Ecto neural progenitor cell (in vitro differentiated cells): ENCODE data around the gene SORCS2.

Experiments used
- DNase-seq: peaks from one replicate; pipeline ENCODE4 v3.0.0-alpha.2; 2018; ENCODE audit warnings: low spot score

Gene SORCS2

DNA sequence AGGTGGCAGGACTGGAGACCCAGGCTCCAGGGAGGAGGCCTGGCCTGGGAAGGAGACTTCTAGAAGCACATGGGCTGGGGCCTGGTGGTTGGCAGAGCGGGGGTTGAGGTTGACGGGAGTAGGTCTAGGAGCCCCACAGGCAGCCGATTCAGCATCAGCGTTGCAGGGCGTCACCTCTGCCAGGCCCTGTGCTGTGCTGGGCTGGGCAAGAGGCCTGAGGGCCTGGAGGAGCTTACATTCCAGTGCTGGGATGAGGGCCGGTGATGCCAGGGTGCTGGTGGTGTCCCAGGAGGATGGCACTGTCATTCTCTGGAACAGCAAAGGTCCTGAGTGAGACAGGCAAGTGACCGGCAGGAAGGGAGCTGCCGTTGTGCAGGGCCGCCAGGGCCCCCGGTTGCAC is 76.6 kb downstream of the SORCS2 start:
- DNase-seq, result no peak

DNA sequence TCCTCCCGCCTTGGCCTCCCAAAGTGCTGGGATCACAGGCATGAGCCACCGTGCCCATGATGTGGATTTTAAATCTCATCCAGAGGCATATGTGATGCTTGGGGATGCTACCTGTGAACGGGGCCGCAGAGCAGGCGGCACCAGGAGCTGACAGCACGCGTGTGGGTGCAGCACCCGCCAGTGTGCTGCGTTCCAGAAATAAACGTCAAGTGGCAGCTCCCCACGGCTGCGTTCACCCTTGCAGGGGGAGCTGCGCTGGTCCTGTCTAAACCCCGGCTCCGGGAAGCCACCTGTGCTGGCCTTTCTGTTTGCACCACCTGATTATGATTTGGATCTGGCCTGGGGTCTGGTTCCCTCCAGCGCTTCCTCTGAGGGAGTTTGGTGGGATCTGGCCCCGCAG is 77.8 kb downstream of the SORCS2 start:
- DNase-seq, result no peak

DNA sequence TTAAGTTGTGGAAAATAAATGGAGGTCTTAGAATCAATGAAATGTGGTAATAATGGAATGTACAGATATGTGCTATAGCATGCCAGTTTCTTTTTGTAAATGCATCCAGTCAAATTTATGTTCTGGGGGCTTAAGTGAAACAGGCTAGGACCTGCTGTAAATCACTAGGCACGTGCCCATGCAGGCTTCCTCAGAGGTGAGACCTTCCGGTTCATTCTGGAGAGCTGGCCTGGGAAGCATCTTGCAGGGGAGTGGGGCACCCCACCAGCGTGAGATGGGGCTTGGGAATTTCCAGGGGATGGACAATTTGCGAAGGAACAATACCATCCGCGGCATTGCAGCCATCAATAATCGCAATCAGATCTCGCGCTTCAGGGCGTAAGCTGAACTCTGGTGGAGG is 80.1 kb downstream of the SORCS2 start:
- DNase-seq, result no peak

DNA sequence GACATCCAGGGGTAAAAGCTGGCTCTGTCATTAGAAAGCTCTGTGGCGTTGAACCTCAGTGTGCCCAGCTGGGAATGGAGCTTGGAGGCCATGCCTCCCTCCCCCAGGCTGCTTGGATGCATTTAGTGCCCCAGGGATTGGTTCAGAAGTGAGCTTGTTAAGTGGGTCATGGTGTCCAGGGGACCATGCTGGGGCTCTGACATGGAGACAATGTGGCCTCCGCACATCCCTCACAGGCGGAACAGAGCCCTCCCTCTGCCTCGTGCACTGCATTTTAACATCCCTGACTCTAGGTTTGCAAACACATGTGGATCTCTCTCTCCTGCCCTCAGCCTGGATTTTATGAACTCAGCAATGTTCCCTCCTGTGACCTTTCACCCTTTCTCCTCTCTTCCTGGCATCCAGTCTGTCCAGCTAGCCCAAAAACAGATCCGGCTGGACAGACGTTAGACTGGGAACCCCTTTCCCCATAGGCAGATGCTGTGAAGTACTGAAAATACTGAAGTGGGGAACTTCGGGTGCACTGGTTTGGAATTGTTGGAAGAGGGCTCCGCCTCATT is 81.5 kb downstream of the SORCS2 start:
- no peak for DNase-seq

DNA sequence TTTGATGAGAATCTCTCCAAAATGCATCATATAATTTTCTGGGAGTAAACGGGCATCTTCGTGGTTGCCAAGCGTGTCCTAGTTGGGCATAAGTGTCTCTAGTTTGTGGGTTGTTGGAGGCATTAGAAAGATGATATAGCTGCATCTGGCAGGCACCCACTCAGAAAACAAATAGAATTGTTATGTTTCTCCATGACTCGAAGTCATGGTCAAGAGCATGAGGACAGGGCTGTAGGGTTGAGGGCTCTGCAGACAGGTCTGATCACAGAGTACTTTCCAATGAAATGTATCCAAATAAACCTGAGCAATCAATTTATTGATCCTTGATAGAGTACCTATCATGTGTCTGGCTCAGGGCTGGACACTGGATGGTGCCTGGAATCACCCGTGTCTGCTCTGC is 82.7 kb downstream of the SORCS2 start:
- DNase-seq, result no peak

DNA sequence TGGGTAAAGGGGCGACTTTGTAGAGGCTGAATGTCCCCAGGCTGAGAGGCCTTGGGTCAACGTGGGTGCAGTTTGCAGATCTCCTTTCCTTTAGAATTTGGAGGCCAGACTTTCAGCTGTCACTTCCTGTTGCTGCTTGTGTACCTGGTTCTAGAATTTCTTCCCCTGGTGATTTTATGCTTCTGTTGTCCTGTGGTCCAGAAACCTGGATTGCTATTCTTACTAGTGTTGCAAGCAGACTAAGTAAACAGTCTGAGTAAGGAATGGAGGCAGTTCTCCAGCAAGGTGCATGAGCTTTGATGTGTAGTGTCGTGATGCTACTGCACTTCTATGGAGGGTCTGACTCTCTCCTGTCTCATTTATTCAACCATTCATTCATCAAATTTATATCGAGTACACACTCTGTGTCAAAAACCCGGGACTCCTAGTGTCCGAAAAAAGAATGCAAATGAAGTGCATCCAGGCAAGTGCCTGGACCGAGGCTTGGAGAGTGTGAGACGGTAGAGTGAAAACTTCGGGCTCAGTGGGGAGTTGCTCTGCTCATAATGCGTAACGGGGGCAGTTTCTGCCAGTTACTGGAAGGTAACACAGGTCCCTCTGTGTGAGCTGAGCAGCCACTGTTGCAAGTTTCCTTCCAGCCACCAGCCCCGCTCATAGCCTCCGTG is 83.3 kb downstream of the SORCS2 start:
- no peak for DNase-seq

DNA sequence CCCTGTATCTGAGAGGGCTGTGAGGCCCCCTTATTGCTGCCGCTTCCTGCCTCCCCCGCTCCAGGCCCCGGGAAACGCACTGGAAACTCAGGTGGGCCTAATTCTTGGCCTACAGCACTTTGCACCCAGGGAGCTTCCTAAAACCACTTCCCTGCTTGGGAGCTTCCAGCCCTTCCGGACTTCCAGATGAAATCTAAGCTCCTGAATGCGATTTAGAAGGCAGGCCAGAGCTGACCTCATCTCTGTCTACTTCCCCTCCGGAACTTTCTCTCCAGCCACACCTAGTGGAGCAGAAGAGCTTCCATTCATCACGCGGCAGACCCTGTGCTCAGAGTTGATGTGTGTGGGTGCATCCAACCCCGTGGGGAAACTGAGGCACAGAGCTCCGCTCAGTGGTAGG is 84.2 kb downstream of the SORCS2 start:
- no peak for DNase-seq

DNA sequence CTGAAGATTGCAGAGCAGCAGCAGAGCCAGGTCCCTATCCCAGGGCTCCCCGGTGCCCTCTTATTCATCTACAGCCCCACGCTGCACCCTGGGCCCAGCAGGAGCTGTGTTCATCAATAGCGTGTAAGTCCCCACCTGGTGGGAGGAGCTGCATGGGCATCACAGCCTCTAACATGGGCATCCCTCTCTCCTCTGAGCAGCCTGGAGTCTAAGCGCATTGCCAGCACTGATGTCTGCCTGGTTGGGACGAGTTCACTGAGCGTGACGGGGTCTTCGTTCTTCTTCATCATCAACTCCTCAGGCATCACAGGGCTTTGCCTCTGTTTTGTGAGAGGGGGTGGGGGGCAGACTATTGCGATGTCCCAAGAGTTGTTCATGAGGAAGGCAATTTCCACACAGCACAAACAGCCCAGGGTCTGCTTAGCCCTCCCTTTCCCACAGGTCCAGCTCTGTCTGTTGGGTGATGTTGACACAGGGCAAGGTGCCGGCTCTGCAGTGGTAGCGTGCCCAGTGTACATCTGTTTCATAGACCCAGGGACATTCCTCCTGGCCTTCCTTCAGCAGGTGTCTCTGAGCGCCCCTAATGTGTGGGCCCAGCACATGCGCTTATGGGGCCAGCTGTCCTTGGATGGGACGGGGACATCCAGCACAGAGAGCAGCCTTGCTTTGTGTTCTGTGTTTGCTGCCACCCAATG is 85.9 kb downstream of the SORCS2 start:
- DNase-seq, result no peak

DNA sequence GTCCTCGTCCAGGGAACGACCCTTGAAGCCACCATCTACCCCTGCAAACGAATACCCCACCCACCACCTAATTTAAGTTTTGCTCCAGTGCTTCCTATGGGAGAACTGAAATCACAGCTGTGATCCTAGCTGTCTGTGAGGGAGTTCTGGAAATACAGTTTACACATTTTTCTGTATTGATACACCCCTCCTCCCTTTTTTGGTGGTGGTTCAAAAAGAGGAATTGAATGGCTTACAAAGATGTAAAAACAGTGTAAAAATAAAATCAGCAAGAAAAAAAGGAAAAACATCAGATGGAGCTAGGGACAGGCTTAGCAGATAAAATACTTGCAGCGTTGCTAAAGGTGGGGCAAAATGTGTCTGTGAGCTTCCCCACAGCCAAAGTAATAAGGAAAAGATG is 86.6 kb downstream of the SORCS2 start:
- DNase-seq, result no peak

DNA sequence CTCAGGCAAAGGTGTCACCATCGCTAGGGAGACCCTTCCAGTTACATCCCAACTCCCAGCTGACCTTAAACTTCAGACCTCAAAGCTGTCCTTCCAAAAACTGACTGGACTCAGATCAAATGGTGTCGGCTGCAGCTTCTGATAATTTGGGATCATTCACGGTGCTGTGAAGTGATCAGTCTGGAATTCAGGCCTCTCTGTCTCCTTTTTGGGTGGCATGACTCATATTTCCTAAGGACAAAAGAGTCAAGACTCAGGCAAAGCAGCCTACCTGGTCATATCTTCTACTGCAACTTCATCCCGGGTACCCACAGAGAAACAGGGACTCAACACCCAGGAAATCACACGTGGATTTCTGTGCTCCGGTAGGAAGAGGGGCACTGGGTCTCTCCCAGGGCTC is 87.6 kb downstream of the SORCS2 start:
- DNase-seq, result no peak

DNA sequence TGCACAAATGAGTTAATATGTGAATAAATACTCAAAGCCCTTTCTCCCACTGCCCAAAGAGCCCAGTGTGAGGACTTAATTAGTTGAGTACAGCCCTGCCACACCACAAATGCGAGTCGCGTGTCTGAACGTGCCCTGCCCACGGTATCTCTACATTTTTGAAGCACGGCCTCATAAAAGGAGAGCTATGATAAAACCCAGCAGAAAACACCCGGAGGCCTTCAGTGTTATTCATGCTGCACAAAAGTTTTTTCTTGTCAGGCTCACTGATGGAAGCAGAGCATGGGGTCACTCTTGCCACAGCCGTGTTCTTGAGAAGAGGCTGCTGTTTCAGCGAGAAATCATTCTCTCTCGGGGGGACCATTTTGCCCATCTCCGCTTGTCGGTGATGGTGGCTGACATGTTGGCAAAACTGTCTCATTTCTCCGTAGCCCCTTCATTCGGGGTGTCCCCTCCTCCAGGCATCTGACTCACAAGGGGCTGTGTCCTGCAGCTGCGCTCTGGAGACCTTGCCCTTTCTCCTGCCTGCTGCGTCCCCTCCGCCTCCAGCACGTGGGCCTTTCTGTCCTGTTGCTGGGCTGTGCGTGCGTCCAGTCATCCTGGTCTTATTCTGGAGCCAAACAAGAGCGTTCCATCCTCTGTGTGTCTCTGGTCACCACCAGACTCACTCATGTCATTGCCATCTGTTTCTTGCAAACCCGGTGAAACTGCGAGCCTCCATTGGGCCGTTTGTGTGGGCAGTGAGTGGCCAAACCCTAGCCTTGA is 88.8 kb downstream of the SORCS2 start:
- DNase-seq, result no peak

DNA sequence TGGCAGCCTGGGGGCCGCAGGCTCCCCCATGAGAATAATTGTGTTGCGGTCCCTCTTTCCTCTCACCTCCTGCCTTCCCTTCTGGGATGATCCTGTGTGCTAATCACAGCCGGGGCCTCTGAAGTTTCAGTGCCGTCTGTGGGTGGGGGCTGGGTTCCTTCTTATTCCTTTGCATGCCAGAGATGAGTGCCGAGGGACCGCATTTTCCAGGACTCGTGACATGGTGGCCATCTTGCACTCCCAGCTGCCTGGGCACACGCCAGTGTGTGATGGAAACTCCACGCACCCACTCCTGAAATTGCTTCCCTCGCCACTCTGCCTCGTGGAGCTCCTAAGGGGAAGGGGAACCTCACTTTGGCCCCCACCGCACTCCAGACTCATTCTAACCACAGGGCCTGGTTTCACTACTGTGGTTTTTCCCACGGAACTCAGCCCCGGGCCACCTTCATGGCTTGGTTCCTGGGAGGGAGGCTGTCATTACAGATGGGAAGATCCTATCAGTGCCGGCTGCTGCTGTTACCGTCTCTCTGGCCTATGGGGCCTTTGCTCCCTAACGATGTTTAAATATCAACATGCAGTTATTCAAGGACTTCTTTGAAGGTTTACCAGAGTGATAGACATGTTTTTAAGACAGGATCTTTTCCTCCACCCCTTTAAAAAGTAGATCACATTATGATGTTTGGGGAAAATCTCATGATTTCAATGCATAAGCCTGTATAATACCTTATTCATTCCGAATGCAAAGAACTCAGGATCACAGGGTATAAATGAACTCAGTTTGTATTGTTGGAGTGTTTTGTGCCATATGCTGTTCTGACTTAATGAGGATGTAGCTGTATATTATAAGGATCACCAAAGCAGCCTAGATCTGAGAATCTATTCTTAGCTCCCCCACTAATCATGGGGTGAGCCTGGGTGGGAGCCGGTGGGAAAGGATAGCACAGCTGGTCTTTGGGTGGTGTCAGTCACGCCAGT is 89.6 kb downstream of the SORCS2 start:
- DNase-seq, result no peak

DNA sequence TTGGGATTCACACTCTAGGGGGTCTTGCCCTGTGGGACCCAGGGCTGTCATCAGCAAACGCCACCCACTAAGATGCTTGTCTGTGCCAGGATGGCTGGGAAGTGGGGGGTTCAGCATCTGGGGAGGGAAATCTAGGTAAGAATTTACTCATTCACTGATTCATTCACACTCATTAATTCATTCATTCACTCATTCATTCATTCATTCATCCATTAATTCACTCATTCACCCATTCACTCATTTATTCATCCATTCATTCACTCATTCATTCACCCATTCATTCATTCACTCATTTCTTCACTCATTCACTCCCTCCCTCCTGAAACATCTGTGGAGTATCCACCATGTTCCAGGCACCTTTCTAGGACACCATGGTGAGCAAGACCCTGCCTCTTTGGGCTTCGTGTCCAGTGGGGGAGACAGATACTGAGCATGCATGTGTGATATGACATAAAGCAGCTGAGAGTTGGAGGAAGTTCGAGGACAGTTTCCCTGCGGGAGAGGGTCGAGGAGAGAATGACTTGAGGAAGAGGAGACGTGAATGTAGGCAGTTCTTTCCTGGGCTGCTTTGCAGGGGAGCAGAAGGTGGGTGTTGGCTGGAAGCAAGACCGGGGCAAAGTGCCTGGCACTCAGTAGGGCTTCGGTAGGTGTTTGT is 90.6 kb downstream of the SORCS2 start:
- DNase-seq, result no peak

DNA sequence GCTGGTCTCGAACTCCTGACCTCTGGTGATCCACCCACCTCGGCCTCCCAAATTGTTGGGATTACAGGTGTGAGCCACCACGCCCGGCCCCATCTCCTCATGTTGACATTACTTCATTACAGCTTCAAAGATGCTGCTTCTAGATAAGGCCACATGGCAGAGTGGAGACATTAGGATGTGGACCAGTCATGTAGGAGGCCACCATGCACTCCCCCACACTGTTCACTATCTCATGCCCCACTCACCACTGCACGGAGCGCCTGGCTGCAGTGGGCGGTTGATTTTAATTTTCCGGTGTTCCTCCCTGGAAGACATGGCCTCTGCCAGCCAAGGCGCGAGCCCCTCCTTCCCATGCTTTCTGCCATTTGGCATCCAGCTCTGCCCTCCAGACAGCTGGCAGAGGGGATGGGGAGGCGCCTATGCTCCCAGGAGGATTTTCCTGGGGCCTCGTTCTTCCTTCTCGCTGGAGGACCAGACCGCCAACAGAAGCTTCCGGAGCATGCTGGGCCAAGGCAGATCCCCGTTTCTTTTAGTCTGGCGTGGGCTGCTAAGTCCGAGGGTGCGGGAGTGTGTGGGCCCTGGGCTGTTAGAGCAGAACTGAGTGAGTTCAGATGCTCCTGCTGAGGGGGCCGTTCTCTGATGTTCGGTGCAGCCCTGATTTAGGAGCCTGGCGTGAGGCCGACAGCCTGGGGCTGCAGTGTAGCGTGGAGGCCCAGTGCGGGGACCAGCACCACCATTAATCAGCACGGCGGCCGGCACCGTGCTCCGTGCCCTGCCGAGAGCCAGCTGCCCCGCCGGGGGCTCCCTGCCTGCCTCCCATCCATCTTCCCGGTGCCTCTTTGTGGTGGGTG is 93.1 kb downstream of the SORCS2 start:
- DNase-seq, result no peak

DNA sequence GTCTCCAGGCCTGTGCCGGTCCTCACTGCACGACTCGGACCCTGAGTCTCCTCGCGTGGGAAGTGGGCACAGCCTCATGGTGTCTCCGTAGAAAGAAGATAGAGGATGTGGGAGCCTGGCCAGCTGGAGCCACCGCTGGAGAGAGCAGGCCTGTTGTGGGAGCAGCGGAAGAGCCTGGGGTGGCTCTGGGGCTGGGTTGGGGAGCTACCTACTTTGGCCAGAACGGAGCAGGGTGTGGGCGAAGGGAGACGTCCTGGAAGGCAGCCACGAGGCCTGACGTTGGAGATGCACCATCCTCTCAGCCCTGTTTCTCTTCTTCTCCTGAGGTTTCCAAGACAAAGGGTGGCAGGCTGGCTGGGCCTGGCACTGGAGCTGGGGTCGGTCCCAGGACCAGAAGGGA is 93.8 kb downstream of the SORCS2 start:
- DNase-seq, result no peak

DNA sequence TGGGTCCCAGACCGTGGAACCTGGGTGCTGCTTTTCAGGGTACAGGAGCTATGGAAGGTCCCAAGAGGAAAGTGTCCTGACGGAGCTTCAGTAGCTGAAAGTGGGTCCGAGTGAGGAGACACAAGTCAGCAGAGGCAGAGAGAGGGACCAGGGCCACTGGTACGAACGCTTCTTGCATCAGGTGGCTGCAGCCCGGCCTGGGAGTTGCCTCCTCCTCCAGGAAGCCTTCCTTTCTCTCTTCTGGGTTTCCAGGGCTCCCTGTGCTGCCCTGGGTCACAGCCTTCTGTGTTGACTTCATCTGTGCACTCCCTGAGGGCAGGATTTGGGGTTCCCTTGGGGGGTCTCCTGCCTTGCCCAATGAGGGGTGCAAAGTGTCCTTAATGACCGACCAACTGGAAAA is 94.5 kb downstream of the SORCS2 start:
- DNase-seq, result no peak

DNA sequence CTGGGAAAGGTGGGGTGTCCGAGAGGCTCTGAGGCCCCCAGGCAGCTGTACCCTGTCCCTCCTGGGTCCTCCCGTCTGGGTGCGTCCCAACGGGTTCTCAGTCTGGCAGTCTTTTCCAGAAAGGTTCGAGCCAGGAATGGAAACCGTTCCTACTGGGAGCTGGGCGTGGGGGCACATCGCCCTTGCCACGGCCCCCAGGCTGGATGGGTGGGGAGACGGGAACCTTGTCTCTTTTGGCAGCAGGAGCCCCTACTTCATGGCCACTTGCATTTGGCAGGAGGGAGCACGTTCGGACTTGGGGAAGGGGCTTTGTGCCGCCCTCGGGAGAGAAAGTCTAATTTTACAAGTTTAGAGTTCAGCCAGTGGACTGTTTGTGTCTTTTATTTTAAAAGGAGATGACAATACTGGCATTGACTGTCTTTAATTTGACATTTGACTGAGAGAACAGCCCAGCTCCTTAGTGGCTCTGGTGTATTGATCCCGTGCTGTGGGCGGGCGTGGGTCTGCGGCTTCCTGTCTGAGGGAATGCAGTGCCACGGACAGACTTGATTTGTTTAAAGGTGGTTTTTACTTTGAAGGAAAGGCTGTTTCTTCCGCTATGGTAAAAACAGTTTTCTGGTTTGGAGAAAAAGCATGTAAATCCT is 95.1 kb downstream of the SORCS2 start:
- DNase-seq, result no peak

DNA sequence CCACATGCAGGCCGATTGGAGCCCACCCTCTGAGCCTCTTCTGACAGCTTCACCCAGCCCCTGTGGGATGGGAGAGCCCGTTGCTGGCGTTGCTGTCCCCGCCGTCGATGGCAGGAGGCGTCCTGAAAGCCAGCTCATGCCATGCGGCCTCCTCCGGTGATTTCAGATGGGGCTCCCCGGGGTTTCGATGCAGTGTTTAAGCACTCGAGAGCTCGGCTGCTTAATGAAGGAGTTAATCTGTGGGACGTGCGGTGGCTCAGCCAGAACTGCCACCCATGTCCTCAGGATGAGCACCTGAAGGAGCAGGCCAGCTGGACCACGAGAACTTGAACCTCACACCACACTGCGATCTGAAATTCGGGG is 95.6 kb downstream of the SORCS2 start:
- no peak for DNase-seq

DNA sequence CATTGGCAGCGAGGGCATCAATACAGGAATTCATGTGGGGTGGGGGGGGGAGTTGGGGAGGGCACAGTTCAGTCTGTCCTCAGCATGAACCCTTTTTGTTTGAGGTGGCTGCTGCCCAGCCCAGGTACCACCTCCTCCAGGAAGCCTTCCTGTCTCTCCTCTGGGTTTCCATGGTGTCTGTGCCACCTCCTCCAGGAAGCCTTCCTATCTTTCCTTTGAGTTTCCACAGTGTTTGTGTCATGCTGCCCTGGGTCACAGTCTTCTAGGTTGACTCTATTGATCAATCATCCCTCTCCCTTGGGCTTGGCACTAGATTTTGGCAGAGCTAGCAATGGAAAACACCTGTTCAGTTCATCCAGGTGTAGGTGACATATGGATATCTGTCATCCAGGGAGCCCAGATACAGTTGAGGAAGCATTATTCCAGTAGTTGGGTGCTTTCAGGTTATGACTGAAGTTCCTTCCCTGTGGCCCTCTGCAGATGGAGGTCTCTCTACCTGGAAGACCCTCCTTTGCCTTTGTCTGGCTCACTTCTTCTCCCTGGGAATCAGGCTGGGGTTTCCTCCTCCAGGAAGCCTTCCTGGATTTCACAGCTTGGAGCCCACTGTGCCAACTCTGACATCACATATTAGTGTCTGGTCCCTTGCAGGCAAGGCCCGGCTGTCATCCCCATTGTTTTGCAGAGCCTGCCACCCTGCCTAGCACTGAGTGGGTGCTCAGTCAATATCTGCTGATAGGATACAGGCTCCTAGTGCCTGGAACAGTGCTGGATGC is 96.6 kb downstream of the SORCS2 start:
- no peak for DNase-seq
